Mesendoderm (in vitro differentiated cells): Measurements from ENCODE around the gene FRYL.

Experiments used
- DNase-seq: peaks from one replicate; pipeline ENCODE4 v3.0.0; 2013
- H2AK5ac ChIP-seq: 2 replicates; pipeline ENCODE4 v1.6.1; 2013; ENCODE audit warnings: low read length, inconsistent platforms
- H2BK120ac ChIP-seq: 2 replicates; pipeline ENCODE4 v1.6.1; 2013; ENCODE audit warnings: low read depth, mild to moderate bottlenecking, low read length, moderate library complexity, mixed read lengths
- H2BK15ac ChIP-seq: replicated peaks from 2 replicates; pipeline ENCODE4 v1.6.1; 2013; ENCODE audit warnings: low read depth, mild to moderate bottlenecking, moderate library complexity
- H2BK5ac ChIP-seq: 2 replicates; pipeline ENCODE4 v1.6.1; 2013; ENCODE audit warnings: low read length, inconsistent platforms
- H3K18ac ChIP-seq: 2 replicates; pipeline ENCODE4 v1.6.1; 2013; ENCODE audit warnings: mild to moderate bottlenecking, low read length, mixed read lengths
- H3K23ac ChIP-seq: one replicate; pipeline ENCODE4 v1.6.1; 2013; ENCODE audit warnings: low read length
- H3K27ac ChIP-seq: 2 replicates; pipeline ENCODE4 v1.5.1; 2013; ENCODE audit warnings: low read depth, mild to moderate bottlenecking, inconsistent platforms, low read length, moderate library complexity
- H3K27me3 ChIP-seq: 2 replicates; pipeline ENCODE4 v1.6.1; 2013; ENCODE audit warnings: low read length, control low read depth, mild to moderate bottlenecking, inconsistent platforms; ENCODE audit not compliant: insufficient read depth, poor library complexity
- H3K36me3 ChIP-seq: 2 replicates; pipeline ENCODE4 v1.6.1; 2013; ENCODE audit warnings: low read length, inconsistent platforms; ENCODE audit not compliant: control insufficient read depth, insufficient read depth
- H3K4ac ChIP-seq: one replicate; pipeline ENCODE4 v1.6.1; 2013; ENCODE audit warnings: low read depth, mild to moderate bottlenecking, low read length, moderate library complexity
- H3K4me1 ChIP-seq: 2 replicates; pipeline ENCODE4 v1.6.1; 2013; ENCODE audit warnings: low read depth, low read length, inconsistent platforms; ENCODE audit not compliant: control insufficient read depth
- H3K4me2 ChIP-seq: 2 replicates; pipeline ENCODE4 v1.6.1; 2013; ENCODE audit warnings: low read length
- H3K4me3 ChIP-seq: 2 replicates; pipeline ENCODE4 v1.5.1; 2013; ENCODE audit warnings: mild to moderate bottlenecking, low read length
- H3K56ac ChIP-seq: one replicate; pipeline ENCODE4 v1.6.1; 2013; ENCODE audit warnings: low read length
- H3K79me1 ChIP-seq: 2 replicates; pipeline ENCODE4 v1.6.1; 2013; ENCODE audit warnings: low read length, inconsistent platforms
- H3K79me2 ChIP-seq: 2 replicates; pipeline ENCODE4 v1.6.1; 2013; ENCODE audit warnings: mild to moderate bottlenecking, low read length; ENCODE audit not compliant: control insufficient read depth, insufficient read depth
- H3K9ac ChIP-seq: 2 replicates; pipeline ENCODE4 v1.6.1; 2013; ENCODE audit warnings: low read length, inconsistent platforms
- H4K5ac ChIP-seq: one replicate; pipeline ENCODE4 v1.6.1; 2013; ENCODE audit warnings: low read length
- H4K8ac ChIP-seq: one replicate; pipeline ENCODE4 v1.6.1; 2013; ENCODE audit warnings: low read depth, mild to moderate bottlenecking, control low read depth, low read length, moderate library complexity
- WGBS: extraction: QIAGEN DNeasy Blood & Tissue Kit; methylation state at CpG from one replicate; pipeline ENCODE4 v1.1.7; 2013; ENCODE audit warnings: low lambda C conversion rate, missing lambda C conversion rate; ENCODE audit not compliant: insufficient coverage; ENCODE audit errors: extremely low coverage; 5-methylcytosine and 5-hydroxymethylcytosine counted together

The FRYL gene

DNA sequence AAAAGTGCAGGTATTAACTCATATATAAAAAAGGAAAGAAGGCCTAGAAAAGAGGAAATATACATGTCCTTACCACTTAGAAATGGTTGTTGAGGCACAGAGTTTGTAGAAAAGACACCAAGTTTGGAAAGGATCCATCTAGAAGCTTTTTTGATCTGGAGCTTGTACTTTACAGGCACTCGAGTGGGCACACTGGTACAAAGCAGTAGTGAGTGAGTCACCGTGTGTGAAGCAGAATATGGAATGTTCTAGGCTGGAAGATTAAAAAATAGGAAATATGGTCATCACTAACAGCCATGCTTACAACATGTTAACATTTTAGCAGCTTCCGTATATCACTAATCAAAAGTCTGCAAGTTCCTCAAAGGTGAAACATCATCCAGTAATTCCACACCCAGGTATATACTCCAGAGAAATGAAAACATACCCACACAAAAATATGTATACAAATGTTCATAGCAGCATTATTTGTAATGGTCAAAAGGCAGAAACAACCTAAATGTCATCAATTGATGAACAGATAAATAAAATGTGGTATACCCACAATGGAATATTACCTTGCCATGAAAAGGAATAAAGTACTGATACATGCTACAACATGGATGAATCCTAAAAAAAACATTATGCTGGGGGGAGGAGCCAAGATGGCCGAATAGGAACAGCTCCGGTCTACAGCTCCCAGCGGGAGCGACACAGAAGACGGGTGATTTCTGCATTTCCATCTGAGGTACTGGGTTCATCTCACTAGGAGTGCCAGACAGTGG lies 69.5 kb downstream of the FRYL start:
- Histone ChIP-seq H3K27ac (no peak overlapping the region), H2BK120ac (no peak overlapping the region), H3K4ac (no peak overlapping the region), H3K18ac (no peak overlapping the region), H4K8ac (no peak overlapping the region), H3K23ac (no peak overlapping the region), H2BK15ac (no peak overlapping the region), H3K4me3 (no peak overlapping the region), H3K9ac (no peak overlapping the region), H3K27me3 (no peaks in the 10 kb centered on the region), H2AK5ac (no peak overlapping the region), H3K79me2 (peaks cover 1% of the 10 kb centered on the region), H2BK5ac (no peak overlapping the region), H4K5ac (no peak overlapping the region), H3K56ac (no peak overlapping the region), H3K4me1 (no peaks in the 10 kb centered on the region), H3K36me3 (no peaks in the 10 kb centered on the region), H3K79me1 (peaks cover 5% of the 10 kb centered on the region), H3K4me2 (no peak overlapping the region)
- no peak for DNase-seq
- no CpG with 5 or more reads among the region's 8 CpGs for WGBS

- no peak overlapping the region for H2BK15ac ChIP-seq
- H2BK120ac ChIP-seq: no peak overlapping the region
- no peak overlapping the region for H3K9ac ChIP-seq
- H2BK5ac ChIP-seq: no peak overlapping the region
- H3K4me3 ChIP-seq: no peak overlapping the region
- H3K23ac ChIP-seq: no peak overlapping the region
- WGBS: no CpG with 5 or more reads among the region's 1 CpG
- peaks cover 1% of the 10 kb centered on the region for H3K79me2 ChIP-seq
- H3K36me3 ChIP-seq: no peaks in the 10 kb centered on the region
- H3K56ac ChIP-seq: no peak overlapping the region
- H3K4ac ChIP-seq: no peak overlapping the region
- no peak overlapping the region for H3K18ac ChIP-seq
- H3K27ac ChIP-seq: no peak overlapping the region
- DNase-seq: no peak
- no peaks in the 10 kb centered on the region for H3K4me1 ChIP-seq
- no peaks in the 10 kb centered on the region for H3K27me3 ChIP-seq
- H4K8ac ChIP-seq: no peak overlapping the region
- H4K5ac ChIP-seq: no peak overlapping the region
- H2AK5ac ChIP-seq: no peak overlapping the region
- H3K4me2 ChIP-seq: no peak overlapping the region
- peaks cover 5% of the 10 kb centered on the region for H3K79me1 ChIP-seq
Measured at GRCh38 chr4:48709901-48710300, 70.2 kb downstream of the FRYL start.

DNA sequence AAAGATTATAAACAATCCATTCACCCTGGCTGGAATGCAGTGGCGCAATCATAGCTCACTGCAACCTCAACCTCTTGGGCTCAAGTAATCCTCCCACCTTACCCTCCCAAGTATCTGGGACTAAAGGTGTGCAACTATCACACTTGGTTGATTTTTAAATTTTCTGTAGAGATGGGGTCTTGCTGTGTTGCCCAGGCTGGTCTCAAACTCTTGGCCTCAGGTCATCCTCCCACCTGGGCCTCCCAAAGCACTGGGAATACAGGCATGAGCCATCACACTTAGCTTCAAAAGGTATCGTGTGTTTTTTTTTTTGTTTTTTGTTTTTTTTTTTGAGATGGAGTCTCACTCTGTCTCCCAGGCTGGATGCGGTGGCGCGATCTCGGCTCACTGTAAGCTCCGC lies 71.5 kb downstream of the FRYL start:
- H3K56ac ChIP-seq: no peak overlapping the region
- H3K23ac ChIP-seq: no peak overlapping the region
- no peak overlapping the region for H2BK15ac ChIP-seq
- no peaks in the 10 kb centered on the region for H3K36me3 ChIP-seq
- no peak overlapping the region for H3K4me2 ChIP-seq
- H3K79me2 ChIP-seq: peaks cover 1% of the 10 kb centered on the region
- no peak overlapping the region for H4K5ac ChIP-seq
- peaks cover 5% of the 10 kb centered on the region for H3K79me1 ChIP-seq
- no peak overlapping the region for H2AK5ac ChIP-seq
- H3K9ac ChIP-seq: no peak overlapping the region
- no peak overlapping the region for H2BK5ac ChIP-seq
- no peak overlapping the region for H2BK120ac ChIP-seq
- no peak overlapping the region for H3K4me3 ChIP-seq
- no peaks in the 10 kb centered on the region for H3K27me3 ChIP-seq
- WGBS: no CpG with 5 or more reads among the region's 7 CpGs
- H3K4ac ChIP-seq: no peak overlapping the region
- H4K8ac ChIP-seq: no peak overlapping the region
- DNase-seq: no peak
- H3K18ac ChIP-seq: no peak overlapping the region
- H3K27ac ChIP-seq: no peak overlapping the region
- no peaks in the 10 kb centered on the region for H3K4me1 ChIP-seq

GRCh38 chr4:48706736-48707135 lies 73.3 kb downstream of the FRYL start:
- no peak overlapping the region for H2BK15ac ChIP-seq
- peaks cover 7% of the 10 kb centered on the region for H3K79me1 ChIP-seq
- no peak overlapping the region for H2BK5ac ChIP-seq
- no peak overlapping the region for H2BK120ac ChIP-seq
- H3K27me3 ChIP-seq: no peaks in the 10 kb centered on the region
- H3K4me1 ChIP-seq: no peaks in the 10 kb centered on the region
- H3K4me2 ChIP-seq: no peak overlapping the region
- no peak overlapping the region for H3K56ac ChIP-seq
- H3K79me2 ChIP-seq: peaks cover 3% of the 10 kb centered on the region
- no peak overlapping the region for H2AK5ac ChIP-seq
- H3K27ac ChIP-seq: no peak overlapping the region
- H3K36me3 ChIP-seq: no peaks in the 10 kb centered on the region
- H3K18ac ChIP-seq: no peak overlapping the region
- H3K4ac ChIP-seq: no peak overlapping the region
- no peak overlapping the region for H4K5ac ChIP-seq
- H3K4me3 ChIP-seq: no peak overlapping the region
- DNase-seq: no peak
- H4K8ac ChIP-seq: no peak overlapping the region
- H3K9ac ChIP-seq: no peak overlapping the region
- H3K23ac ChIP-seq: no peak overlapping the region

DNA sequence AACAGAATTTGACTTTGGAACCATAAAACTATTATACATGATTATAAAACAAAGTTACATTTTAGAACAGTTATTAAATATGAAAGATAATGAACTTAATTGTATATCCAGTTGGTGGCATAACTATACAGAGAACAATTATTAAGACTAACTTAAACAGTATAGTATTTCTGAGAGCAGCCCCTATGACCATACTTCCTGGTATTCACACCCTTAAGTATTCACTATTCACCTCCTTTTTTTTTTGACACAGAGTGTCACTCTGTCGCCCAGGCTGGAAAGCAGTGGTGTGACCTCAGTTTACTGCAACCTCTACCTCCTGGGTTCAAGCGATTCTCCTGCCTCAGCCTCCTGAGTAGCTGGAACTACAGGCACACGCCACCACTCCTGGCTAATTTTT lies 74.5 kb downstream of the FRYL start:
- Histone ChIP-seq H4K8ac (no peak overlapping the region), H3K4me3 (no peak overlapping the region), H3K79me1 (peaks cover 7% of the 10 kb centered on the region), H3K18ac (no peak overlapping the region), H3K23ac (no peak overlapping the region), H3K4me2 (no peak overlapping the region), H3K56ac (no peak overlapping the region), H4K5ac (no peak overlapping the region), H3K36me3 (no peaks in the 10 kb centered on the region), H2BK120ac (no peak overlapping the region), H3K27ac (no peak overlapping the region), H3K79me2 (peaks cover 4% of the 10 kb centered on the region), H2BK15ac (no peak overlapping the region), H3K4ac (no peak overlapping the region), H2AK5ac (no peak overlapping the region), H2BK5ac (no peak overlapping the region), H3K9ac (no peak overlapping the region), H3K27me3 (no peaks in the 10 kb centered on the region), H3K4me1 (no peaks in the 10 kb centered on the region)
- no CpG with 5 or more reads among the region's 3 CpGs for WGBS
- no peak for DNase-seq
